Bone marrow (tissue), 2 donors: ENCODE results near the gene PADI2.
"Not testable (repeated sequence)": the region's sequence is repeated elsewhere in the genome, so short reads cannot be mapped to it uniquely, and the experiment has no call there.

Experiments
- DNase-seq, 2 donors: peaks; one replicate each; lab custom pipeline; 2025; lab: John Stamatoyannopoulos, UW

The PADI2 gene

DNA sequence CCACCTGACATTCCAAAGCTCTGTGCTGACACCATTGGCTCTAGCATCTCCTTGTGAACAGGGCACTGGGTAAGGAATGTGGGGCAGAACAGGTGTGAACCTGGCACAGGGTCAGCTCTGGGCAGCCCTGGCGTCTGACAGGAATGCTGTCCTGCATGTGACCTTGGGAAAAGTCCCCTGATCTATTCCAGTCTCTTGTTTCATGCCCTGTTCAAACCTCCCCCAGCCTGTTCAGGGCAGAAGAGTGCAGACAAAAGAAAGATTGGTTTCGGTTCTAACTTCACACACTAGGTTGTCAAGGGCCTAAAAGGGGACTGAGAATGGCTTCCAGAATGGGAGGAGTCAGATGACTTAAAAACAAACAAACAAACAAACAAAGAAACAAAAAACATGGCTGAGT, 37.8 kb downstream of the PADI2 start:
- no peak for DNase-seq

- no peak for DNase-seq
These were observed 38.4 kb downstream of the PADI2 start for GRCh38 chr1:17080880-17081279.

DNA sequence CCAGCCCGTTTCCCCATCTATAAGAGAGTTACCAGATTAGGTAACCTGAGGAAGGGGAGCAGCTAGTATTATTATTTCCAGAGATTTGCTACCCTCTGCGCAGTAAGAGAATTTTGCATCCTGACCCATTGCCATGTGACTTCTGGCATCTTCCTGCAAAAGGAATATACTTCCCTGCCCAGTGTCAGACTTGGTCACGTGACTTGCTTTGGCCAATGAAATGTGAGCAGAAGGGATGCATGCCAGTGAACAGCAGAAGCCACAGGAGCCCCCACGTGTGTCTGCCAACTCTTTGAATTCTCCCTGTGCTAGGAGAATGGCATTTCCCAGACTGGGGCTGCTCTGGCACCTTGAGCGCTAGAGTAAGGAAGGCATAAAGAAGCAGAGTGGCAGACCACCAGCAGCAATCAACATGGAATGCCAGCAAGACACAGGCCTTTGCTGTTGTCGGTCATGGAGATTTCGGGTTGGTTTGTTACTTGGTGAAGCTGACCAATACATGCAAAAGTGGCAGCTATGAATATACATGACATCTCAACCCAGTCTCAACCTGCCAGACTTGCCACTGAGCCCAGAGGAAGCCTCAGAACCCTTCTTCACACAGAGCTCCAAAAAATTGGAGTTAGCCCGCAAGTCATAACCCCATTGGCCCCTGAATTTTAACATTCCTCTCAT, 39.0 kb downstream of the PADI2 start:
- no peak for DNase-seq

DNA sequence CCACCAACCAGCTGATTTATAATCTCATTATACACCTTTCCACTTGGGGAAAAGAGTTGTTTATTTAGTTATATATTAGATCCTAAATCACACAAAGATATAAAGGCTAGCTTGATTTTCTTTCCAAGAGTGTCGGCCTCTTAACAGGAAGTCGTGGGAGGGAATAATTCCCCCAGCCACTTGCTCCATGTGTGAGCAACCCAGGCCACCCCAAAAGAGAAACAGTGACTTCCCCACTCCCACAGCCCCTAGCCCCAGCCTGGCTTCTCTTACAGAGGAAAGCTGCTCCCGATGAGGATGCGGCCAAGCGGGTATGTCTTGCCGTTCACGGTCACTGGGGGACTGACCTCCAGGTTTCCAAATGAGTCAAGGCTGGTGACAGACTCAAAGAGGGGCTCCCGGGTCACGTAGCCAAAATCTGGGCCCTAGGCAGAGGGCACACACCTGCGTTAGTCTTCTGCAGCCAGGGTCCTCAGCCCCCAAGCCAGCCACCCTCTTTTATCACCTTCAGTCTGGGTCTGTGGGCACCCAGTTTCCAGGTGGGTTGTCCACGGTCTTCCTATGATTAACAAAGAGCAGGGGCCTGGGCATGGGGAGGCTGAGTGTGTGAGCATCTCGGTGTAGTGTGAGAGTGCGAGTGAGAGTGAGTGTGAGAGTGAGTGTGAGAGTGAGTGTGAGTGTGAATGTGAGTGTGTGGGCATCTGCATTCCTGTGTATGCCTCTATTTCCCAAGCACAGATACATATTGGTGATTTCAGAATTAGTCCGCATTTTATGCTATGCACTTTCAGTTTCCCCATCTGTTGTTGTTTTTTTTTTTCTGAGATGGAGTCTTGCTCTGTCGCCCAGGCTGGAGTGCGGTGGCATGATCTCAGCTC, 40.0 kb downstream of the PADI2 start:
- no peak for DNase-seq

DNA sequence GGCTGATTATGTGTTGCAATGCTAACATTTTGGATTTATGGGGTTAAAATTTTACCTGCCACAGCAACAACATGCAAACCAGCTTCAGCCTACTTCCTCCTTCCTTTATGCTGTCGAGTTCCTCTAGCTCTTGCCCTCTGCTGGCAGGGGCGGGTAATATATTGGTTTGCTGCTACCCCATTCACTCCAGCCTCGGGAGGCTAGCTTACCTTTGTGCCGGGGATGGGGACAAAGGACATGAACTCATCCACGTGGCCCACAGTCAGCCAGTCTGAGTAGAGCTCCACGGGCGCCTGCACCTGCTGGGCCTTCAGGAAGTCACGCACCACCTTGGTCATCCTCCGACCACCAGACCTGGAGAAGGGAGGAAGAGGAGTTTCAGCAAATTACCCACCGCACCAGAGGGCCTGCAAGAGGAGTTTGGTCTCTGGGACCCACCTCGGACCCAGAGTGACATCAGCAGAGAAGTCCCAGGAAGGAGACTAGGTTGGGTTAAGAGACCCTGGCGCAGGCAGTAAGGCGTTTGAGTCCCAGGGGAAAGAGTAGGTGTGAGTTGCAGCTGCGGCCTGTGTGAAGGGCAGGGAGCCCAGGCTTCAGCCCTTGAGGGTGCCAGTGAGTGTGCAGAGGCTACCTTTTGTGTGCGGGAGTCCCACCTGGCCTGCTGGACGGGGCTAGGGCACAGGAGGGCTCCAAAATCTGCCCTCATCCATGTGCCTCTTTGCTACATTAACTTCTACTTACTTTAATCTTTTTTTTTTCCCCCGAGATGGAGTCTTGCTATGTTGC, 43.6 kb downstream of the PADI2 start:
- no peak for DNase-seq

DNA sequence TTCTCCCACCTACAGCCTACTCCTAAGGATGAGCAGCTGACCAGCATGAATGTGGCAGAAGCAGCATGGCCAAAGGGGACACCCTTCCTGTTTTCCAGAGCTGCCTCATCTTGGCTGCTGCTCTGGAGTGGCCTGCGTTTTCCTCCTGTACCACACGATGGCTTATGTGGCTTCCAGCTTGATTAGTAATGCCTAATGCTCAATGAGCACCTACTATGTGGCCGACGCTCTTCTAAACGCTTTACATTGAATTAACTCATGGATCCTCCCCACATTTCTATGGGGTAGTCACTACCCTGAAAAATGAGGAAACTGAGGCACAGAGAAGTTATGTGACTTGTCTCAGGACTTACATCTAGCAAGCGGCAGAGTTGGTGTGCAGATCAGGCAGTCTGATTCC, 47.5 kb downstream of the PADI2 start:
- no peak for DNase-seq

DNA sequence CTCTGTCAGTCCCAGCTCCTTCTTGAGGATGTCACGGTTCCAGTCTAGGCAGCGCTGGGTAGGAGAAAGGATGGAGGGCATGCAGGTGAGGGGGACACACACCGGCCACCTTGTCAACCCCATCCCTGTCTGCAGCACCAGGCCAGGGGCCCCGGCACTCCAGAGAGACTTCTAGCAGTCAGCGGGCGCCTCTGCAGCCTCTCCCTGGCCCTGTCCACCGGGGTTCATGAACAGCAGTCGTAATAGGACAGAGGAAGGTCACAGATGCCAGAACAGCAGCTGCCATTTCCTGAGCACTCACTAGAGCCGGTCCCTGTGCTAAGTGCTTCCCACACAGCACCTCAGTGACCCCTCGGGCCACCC, 49.1 kb downstream of the PADI2 start:
- DNase-seq: no peak

DNA sequence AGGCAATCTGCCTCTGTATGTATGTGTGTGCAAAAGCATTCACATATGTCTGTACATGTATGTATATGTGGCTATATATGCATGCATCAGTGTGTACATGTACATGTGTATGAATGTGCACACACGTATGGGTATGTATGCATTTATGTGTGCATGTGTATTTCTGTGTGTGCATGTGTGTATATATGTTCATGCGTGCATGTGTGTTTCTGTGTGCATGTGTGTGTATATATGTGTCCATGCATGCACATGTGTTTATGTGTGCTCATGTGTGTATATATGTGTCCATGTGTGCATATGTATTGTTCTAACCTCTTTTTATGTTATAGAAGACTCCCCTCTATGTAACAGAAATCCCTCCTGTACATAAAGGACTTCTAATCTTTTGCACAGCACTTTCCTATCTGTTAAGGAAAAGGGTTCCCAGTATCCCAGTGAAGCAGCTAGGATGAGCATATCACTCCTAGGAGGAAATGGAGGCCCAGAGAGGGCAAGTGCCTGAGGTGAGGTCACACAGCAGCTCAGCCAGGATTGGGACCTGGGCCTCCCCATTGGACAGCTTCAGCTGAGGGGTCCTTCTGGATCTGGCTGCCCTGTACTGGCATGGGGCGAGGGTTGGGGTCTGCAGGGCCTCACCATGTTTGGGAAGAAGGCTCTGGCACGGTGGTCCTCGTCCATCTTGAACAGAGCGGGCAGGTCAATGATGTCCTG, 49.6 kb downstream of the PADI2 start:
- no peak for DNase-seq

GRCh38 chr1:17068789-17069188, 50.5 kb downstream of the PADI2 start:
- no peak for DNase-seq

DNA sequence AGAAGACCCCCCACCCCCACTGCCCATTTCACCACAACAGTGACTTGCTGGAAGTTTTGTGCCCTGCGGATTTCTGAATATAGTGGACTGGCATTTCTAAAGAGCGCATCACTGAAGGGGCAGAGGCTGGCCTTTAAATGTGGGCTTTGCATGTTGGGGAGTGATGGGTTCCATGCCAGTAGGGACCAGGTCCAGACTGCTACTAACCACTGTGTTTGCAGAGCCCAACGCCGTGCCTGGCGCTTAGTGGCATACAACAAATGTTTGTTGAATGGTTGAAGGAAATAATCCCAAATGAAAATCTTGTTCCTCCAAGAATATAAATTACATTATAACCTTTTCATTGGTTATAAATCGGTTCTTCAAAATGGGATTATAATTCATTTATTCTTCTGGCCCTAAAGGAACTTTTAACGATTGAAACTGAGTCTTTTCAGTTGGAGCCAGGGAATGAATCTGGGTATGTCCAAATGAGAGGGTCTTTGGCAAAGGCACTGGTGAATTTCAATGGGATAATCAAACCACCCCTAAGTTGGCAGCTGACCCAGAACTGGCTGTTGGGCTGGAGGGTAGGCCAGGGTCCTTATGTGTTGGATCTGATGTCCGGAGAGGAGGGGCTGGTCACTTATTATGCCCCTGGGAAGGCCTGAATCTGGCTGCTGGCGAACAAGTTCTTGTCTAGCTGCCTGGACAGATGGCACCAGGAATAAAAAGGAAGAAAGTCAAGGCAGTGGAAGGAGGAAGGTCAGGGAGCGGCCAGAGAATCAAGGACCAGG, 51.6 kb downstream of the PADI2 start:
- DNase-seq: no peak

DNA sequence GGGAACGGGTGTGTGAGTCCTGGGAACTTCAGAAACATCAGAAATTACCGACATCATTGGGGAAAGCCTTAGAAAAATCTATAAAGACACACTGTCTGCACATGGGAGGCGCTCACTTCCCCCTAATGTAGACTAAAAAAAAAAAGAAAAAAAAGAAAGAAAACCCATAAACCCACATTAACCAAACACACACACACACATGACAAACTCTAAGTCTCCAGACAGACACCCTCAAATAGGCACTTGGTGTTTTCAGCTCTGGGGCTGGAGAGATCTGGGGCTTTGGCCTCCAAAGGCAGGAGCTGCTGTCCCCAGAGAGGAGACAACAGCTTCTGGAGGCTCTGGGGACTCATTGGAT, 52.2 kb downstream of the PADI2 start:
- no peak for DNase-seq

DNA sequence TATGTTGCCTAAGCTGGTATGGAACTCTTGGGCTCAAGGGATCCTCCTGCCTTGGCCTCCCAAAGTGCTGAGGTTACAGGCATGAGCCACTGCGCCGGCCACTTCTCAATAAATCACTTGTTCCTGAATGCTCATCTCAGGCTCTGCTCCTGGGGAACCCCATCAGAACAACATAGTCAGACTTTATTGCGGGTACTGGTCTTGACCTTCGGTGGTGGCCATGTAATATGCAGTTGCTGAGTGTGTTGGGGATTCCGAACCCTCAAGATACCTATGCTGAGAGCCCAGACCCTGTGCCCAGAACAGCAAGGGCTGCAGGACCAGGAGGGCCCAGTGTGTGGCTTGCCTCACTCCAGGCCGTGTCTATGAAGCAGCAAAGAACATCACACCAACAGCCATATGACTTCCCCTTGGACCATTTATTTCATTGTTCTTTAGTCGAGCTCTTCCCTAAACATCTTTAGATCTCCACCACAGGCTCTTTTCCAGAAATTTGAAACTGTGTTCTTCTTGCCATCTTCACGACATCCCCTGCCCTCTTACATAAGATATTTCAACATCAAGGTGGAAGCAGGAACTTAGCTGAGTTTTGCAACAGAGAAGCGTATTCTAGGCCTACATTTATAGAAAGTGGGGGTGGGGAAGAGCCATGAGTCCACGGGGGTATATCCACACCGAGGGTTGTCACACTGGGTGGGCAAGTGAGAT, 52.7 kb downstream of the PADI2 start:
- no peak for DNase-seq

- DNase-seq: no peak
These were observed 53.6 kb downstream of the PADI2 start for GRCh38 chr1:17065666-17066065.

DNA sequence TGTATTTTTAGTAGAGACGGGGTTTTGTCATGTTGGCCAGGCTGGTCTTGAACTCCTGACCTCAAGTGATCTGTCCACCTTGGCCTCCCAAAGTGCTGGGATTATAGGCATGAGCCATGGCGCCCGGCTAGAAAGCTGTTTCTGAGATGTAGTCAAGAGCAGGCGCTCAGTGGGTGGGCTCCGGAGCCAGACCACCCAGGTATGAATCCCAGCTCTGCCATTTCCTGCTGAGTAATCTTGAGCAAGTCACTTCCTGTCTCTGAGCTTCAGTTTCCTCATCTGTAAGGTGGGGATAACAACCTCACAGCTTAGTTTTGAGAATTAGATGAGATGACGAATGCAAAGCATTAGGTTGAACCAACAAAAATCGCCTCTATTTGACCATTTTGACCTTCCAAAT, 56.5 kb downstream of the PADI2 start:
- DNase-seq: not testable (repeated sequence)

- DNase-seq: no peak
These were observed 57.4 kb downstream of the PADI2 start for GRCh38 chr1:17061892-17062291.

DNA sequence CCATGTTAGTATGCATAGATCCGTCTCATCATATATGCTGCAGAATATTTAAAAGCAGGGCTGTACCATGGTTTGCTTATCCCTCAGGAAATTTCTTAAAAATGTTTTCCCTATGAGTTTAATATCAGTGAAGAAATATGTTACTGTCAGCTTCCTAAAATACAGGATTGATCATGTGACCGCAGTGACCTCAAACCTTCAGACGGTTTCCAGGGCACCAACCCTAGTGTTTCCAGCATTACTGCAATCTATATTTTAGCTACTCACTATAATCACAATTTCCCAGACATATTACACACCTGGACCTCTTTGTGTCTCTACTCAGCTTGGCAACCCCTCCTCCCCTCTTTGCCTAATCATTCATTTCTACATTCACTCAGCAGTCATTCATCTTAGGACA, 57.8 kb downstream of the PADI2 start:
- DNase-seq: no peak

DNA sequence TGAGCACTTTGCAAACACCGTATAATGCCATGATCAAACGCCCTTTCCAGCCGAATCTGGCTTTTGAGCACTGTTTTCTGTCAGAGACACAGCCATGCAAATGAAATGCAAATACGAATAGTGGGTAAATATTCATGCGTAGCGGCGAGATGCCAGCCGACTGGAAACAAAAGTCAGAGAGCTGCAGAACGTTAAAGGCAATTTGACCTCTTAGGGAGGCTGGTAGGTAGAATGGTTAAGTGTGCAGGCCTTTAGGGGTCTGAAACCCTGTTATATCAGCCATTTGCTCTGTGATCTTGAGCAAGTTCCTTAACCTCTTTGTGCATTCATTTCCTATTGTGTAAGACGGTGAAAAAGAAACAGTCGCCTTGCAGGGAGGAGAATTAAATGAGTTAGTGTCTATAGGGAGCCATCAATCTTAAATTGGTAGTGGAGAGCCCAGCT, 58.9 kb downstream of the PADI2 start:
- no peak for DNase-seq

GRCh38 chr1:17059391-17060305, 59.6 kb downstream of the PADI2 start:
- peak; percentile 19 to 59 for DNase-seq

GRCh38 chr1:17056551-17056950, 62.7 kb downstream of the PADI2 start:
- DNase-seq: no peak

- no peak for DNase-seq
These were observed 63.5 kb downstream of the PADI2 start for GRCh38 chr1:17055801-17056200.
